ENCODE data around the gene ZC3HAV1.

The ZC3HAV1 gene

DNA sequence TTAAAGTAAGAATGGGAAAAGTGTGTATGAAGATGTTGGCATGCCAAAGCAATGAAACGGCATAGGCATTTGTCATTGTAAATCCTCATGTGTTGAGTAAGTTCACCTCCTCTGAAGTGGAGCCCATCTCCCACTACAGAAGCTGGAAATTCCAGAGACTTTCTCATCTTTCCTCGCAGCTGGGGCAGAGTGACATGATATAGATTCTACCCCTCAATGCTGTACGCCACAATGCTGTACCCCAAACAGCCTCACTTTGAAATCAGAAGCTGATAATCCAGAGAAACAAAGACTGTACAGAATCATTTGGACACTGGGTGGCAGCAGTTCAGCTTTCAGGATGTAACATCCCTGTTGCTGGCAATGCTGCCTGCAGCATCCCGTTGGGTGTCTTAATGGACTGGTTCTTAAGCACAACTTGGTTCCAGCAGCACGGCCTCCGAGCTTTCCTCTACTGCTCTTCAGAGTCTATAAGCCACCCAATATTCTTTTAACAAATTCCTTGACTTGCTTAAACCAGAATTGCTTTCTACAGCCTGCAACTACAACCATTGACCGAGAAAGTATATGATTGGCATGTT lies 92.5 kb downstream of the ZC3HAV1 start:
- peak; percentile 81 for DNase-seq (ENCODE audit: low spot score)

DNA sequence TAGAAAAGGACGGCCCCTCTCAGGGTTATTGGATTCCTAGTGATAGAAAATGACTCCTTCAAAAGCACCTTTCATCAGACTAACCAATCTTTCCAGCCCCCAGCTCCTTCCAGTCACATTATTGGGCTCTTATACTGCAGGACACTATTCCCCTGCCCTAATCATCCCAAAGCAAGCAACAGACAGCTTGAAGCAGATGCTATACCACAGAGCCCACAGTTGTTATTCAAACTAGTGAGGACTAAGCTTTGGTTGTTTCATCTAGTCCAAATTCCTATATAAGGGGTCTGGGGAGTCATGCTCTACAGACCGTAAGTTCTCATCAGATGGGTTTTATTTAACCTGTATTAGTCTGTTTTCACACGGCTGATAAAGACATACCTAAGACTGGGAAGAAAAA lies 98.1 kb downstream of the ZC3HAV1 start:
- DNase-seq (ENCODE audit: low spot score) = no peak

- peak; percentile 47 for DNase-seq (ENCODE audit: low spot score)
Measured at GRCh38 chr7:139004321-139005090, 105.0 kb downstream of the ZC3HAV1 start.

- DNase-seq (ENCODE audit: low spot score) = no peak
Measured at GRCh38 chr7:138999414-138999813, 110.1 kb downstream of the ZC3HAV1 start.

All from NAMALWA (cell line).